Thyroid gland (tissue), 4 donors: ENCODE results near the gene PALLD.

Experiments
- CTCF ChIP-seq, 6 experiments: fragments of 200-600 bp in 3 of 6; fragments of 450-650 bp in 3 of 6; sonication (generic) in 3 of 6; IDR thresholded peaks; one replicate each; pipeline ENCODE4 v1.5.1; 2016 to 2019; ENCODE audit warnings: antibody characterized with exemption in 6 of 6, mild to moderate bottlenecking in 2 of 6, inconsistent platforms in 1 of 6, moderate library complexity in 1 of 6
- POLR2A ChIP-seq, 2 donors: fragments of 450-650 bp; IDR thresholded peaks; one replicate each; pipeline ENCODE4 v1.6.1; 2017; ENCODE audit warnings: antibody characterized with exemption in 2 of 2, mild to moderate bottlenecking in 2 of 2, moderate library complexity in 1 of 2

- TF ChIP-seq CTCF (IDR thresholded peaks at IDR 0.05) (no peak), POLR2A (IDR thresholded peaks at IDR 0.05) (no peak)
Observed at GRCh38 chr4:168654104-168654847, 157.4 kb downstream of the PALLD start.
